Measurements from ENCODE around the gene MTUS2. TPM values are rescaled to one million over a fixed set of nuclear protein-coding genes. Genes with fewer than 3 reads are reported as not detected.

MTUS2 gene
- total RNA-seq, 1 experiment from 2014 or later, result 0.35 TPM

DNA sequence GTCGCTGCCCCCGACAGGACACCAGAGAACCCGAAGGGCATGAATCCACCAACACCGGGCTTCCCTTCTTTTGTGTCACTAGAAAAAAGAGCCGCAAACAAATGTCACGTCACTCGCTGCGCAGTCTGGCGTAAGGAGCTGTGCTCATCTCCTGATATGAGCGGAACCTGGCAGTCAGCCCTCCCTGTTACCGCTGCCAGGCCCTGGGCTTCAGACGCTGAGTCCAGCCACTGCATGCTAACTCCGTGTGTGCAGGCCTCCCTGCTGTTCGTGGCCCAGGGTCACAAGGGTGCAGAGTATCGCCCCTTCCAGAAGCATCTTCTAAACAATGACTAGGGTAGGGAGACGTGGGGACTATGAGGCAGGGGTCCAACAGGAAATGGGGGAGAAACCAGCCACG is 704.0 kb downstream of the MTUS2 start:
- no CpG with 5 or more reads among the region's 17 CpGs for WGBS (ENCODE audit: extremely low coverage, insufficient read length, low lambda C conversion rate)
- Histone ChIP-seq H2BK5ac (ENCODE audit: insufficient read length, low read length) (no peak overlapping the region), H4K91ac (ENCODE audit: insufficient read length, low read depth, low read length) (no peak overlapping the region), H3K79me1 (ENCODE audit: insufficient read depth, low read depth, low read length, poor library complexity, severe bottlenecking) (peaks cover 4% of the 10 kb centered on the region), H2BK120ac (ENCODE audit: low read depth, low read length, poor library complexity, severe bottlenecking) (no peak overlapping the region), H4K5ac (ENCODE audit: insufficient read length, low read depth, low read length) (no peak overlapping the region), H2AK5ac (ENCODE audit: insufficient read length, low read length) (no peak overlapping the region), H3K79me2 (ENCODE audit: insufficient read depth, low read length) (no peaks in the 10 kb centered on the region), H2BK20ac (ENCODE audit: low read depth, low read length, poor library complexity, severe bottlenecking) (no peak overlapping the region), H3K4me1 (ENCODE audit: insufficient read depth, low read length) (no peaks in the 10 kb centered on the region), H3T11ph (ENCODE audit: low read length) (no peak overlapping the region), H3K18ac (ENCODE audit: insufficient read length, low read depth, low read length) (no peak overlapping the region), H3K9me3 (ENCODE audit: control insufficient read depth, low read depth, low read length) (no peaks in the 10 kb centered on the region), H3K4me2 (ENCODE audit: insufficient read depth, insufficient read length, low read length) (no peak overlapping the region), H3K23ac (ENCODE audit: insufficient read length, low read depth, low read length) (no peak overlapping the region), H3K56ac (ENCODE audit: insufficient read length, low read depth, low read length) (no peak overlapping the region), H3K9ac (ENCODE audit: extremely low read depth, insufficient read length, low read length) (no peak overlapping the region), H3K23me2 (ENCODE audit: insufficient read length, low read depth, low read length, poor library complexity, severe bottlenecking) (no peaks in the 10 kb centered on the region), H3K27ac (ENCODE audit: insufficient read length, low read depth, low read length) (no peak overlapping the region), H3K27me3 (ENCODE audit: insufficient read depth, low read length) (no peaks in the 10 kb centered on the region), H2BK15ac (ENCODE audit: low read depth, low read length) (no peak overlapping the region), H3K14ac (ENCODE audit: insufficient read depth, low read length) (no peak overlapping the region), H4K8ac (replicated peaks; ENCODE audit: insufficient read length, low read depth, low read length) (no peak overlapping the region), H2AFZ (ENCODE audit: low read length) (no peak overlapping the region), H4K20me1 (ENCODE audit: control insufficient read depth, insufficient read depth, insufficient read length) (peaks cover 3% of the 10 kb centered on the region), H3K4ac (ENCODE audit: low read depth, low read length) (no peak overlapping the region), H2BK12ac (ENCODE audit: insufficient read length, low read depth, low read length) (no peak overlapping the region)
- no peaks in the 10 kb centered on the region for H3K27me3 Mint-ChIP-seq (ENCODE audit: low read depth)
- H3K9me3 Mint-ChIP-seq, result no peaks in the 10 kb centered on the region
- H3K4me3 Mint-ChIP-seq, result no peak overlapping the region
- H3K36me3 Mint-ChIP-seq (ENCODE audit: insufficient read depth in 1 of 3, low read depth in 3 of 3), result peaks cover 44 to 86% (median 70%) of the 10 kb centered on the region in 3 experiments; a peak in 6 of 7 replicates
- TF ChIP-seq, protein P1, sequence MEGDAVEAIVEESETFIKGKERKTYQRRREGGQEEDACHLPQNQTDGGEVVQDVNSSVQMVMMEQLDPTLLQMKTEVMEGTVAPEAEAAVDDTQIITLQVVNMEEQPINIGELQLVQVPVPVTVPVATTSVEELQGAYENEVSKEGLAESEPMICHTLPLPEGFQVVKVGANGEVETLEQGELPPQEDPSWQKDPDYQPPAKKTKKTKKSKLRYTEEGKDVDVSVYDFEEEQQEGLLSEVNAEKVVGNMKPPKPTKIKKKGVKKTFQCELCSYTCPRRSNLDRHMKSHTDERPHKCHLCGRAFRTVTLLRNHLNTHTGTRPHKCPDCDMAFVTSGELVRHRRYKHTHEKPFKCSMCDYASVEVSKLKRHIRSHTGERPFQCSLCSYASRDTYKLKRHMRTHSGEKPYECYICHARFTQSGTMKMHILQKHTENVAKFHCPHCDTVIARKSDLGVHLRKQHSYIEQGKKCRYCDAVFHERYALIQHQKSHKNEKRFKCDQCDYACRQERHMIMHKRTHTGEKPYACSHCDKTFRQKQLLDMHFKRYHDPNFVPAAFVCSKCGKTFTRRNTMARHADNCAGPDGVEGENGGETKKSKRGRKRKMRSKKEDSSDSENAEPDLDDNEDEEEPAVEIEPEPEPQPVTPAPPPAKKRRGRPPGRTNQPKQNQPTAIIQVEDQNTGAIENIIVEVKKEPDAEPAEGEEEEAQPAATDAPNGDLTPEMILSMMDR (conservative IDR thresholded peaks at IDR 0.05), result no peak
- no peak for DNase-seq
- H3K4me1 Mint-ChIP-seq, result peaks cover 0 to 6% of the 10 kb centered on the region in 2 experiments; a peak in 2 of 4 replicates
- H3K27ac Mint-ChIP-seq, result peak overlapping the region in 2 of 3 experiments; percentile 23 to 55; a peak in 2 of 7 replicates

Measured in H9 (cell line).